H1 (cell line): ENCODE data around the gene LMX1B. TPM values are rescaled to one million over a fixed set of nuclear protein-coding genes. Genes with fewer than 3 reads are reported as not detected.

Experiments used
- CTCF ChIA-PET: fragments of 300-600 bp; sonication (Branson Sonifier 250); formaldehyde crosslinking; loops from one replicate; lab custom pipeline; 2021; ENCODE audit not compliant: partially characterized antibody; lab: Charles Lee
- POLR2A ChIA-PET: fragments of 300-600 bp; sonication (Branson Sonifier 250); formaldehyde crosslinking; loops from one replicate; lab custom pipeline; 2021; ENCODE audit warnings: inconsistent platforms; ENCODE audit not compliant: partially characterized antibody; lab: Charles Lee
- DNase-seq, 2 experiments: peaks; one replicate each; pipeline versions ENCODE4 v3.0.0 to v3.0.0-alpha.2; 2010 to 2022; ENCODE audit warnings: low spot score in 2 of 2, low read depth in 1 of 2, mixed read lengths in 1 of 2
- FAIRE-seq: peaks from 2 replicates; lab custom pipeline; 2011; peaks lifted over from hg19 to GRCh38; lab: Jason Lieb, UNC
- H2AFZ ChIP-seq: 2 replicates; pipeline ENCODE4 v1.8.1; 2012; ENCODE audit warnings: low read length, inconsistent platforms
- H2AK5ac ChIP-seq: 2 replicates; pipeline ENCODE4 v1.6.1; 2013; ENCODE audit warnings: low read depth, low read length
- H2BK120ac ChIP-seq: replicated peaks from 2 replicates; pipeline ENCODE3; 2013; ENCODE audit warnings: low read depth, low read length, inconsistent platforms
- H2BK12ac ChIP-seq: 2 replicates; pipeline ENCODE4 v1.6.1; 2013; ENCODE audit warnings: low read depth, low read length
- H2BK15ac ChIP-seq: 2 replicates; pipeline ENCODE4 v1.6.1; 2013; ENCODE audit warnings: low read length
- H2BK20ac ChIP-seq: 2 replicates; pipeline ENCODE4 v1.6.1; 2013; ENCODE audit warnings: low read length
- H2BK5ac ChIP-seq: 2 replicates; pipeline ENCODE4 v1.6.1; 2013; ENCODE audit warnings: low read depth, low read length
- H3K14ac ChIP-seq: 2 replicates; pipeline ENCODE4 v1.6.1; 2013; ENCODE audit warnings: inconsistent platforms; ENCODE audit not compliant: insufficient read length
- H3K18ac ChIP-seq: 2 replicates; pipeline ENCODE4 v1.6.1; 2013; ENCODE audit warnings: low read length; ENCODE audit errors: extremely low read depth
- H3K23ac ChIP-seq: 2 replicates; pipeline ENCODE4 v1.6.1; 2013; ENCODE audit warnings: inconsistent platforms; ENCODE audit not compliant: insufficient read length
- H3K23me2 ChIP-seq: 2 replicates; pipeline ENCODE4 v1.6.1; 2013; ENCODE audit warnings: low read depth, low read length
- H3K27ac ChIP-seq: 2 replicates; pipeline ENCODE4 v1.6.1; 2011; ENCODE audit warnings: low read depth, low read length, inconsistent platforms
- H3K27me3 ChIP-seq, 4 experiments: replicated peaks in 1 of 4; 1 replicate in 1 of 4; 2 replicates in 3 of 4; pipeline versions ENCODE4 v1.6.1 to v1.8.1; 2011 to 2013; ENCODE audit warnings: low read length in 3 of 4, mild to moderate bottlenecking in 3 of 4, inconsistent platforms in 2 of 4, mixed read lengths in 2 of 4, moderate library complexity in 1 of 4; ENCODE audit not compliant: control insufficient read depth in 3 of 4, insufficient read depth in 3 of 4; ENCODE audit errors: extremely low read depth in 1 of 4
- H3K36me3 ChIP-seq, 4 experiments: 2 replicates each; pipeline versions ENCODE4 v1.6.1 to v1.8.1; 2011 to 2013; ENCODE audit warnings: mild to moderate bottlenecking in 4 of 4, low read length in 3 of 4, moderate library complexity in 2 of 4, control low read depth in 1 of 4, inconsistent platforms in 1 of 4; ENCODE audit not compliant: insufficient read depth in 4 of 4, control insufficient read depth in 2 of 4
- H3K4ac ChIP-seq: replicated peaks from 2 replicates; pipeline ENCODE3; 2013; ENCODE audit warnings: low read length, low read depth, mixed read lengths, inconsistent platforms; ENCODE audit not compliant: insufficient read length
- H3K4me1 ChIP-seq, 4 experiments: replicated peaks in 1 of 4; 1 replicate in 1 of 4; 2 replicates in 3 of 4; pipeline versions ENCODE4 v1.6.1 to v1.8.1; 2011 to 2013; ENCODE audit warnings: low read length in 3 of 4, inconsistent platforms in 2 of 4, mixed read lengths in 1 of 4; ENCODE audit not compliant: insufficient read depth in 4 of 4, control insufficient read depth in 3 of 4
- H3K4me2 ChIP-seq, 2 experiments: 2 replicates each; pipeline versions ENCODE4 v1.6.1 to v1.8.1; 2011 to 2013; ENCODE audit warnings: low read depth in 2 of 2, low read length in 2 of 2, control low read depth in 1 of 2, inconsistent platforms in 1 of 2, mild to moderate bottlenecking in 1 of 2; ENCODE audit not compliant: insufficient read depth in 1 of 2
- H3K4me3 ChIP-seq, 4 experiments: fragments of 200-600, 300-600 bp in 1 of 4; sonication (generic), shearing (Covaris generic), sonication (Bioruptor Twin) in 1 of 4; 2 replicates each; pipeline versions ENCODE4 v1.5.1 to v1.8.1; 2011 to 2016; ENCODE audit warnings: low read length in 4 of 4, low read depth in 3 of 4, control low read depth in 2 of 4, inconsistent platforms in 2 of 4, mild to moderate bottlenecking in 2 of 4, mixed read lengths in 1 of 4, moderate library complexity in 1 of 4; ENCODE audit not compliant: insufficient read depth in 2 of 4; ENCODE audit errors: extremely low read depth in 1 of 4
- H3K56ac ChIP-seq: replicated peaks from 2 replicates; pipeline ENCODE3; 2013; ENCODE audit warnings: low read depth, mild to moderate bottlenecking, mixed read lengths, low read length, inconsistent platforms; ENCODE audit not compliant: insufficient read length
- H3K79me1 ChIP-seq: 2 replicates; pipeline ENCODE4 v1.6.1; 2013; ENCODE audit warnings: low read depth, low read length, control low read depth
- H3K79me2 ChIP-seq, 2 experiments: 2 replicates each; pipeline versions ENCODE4 v1.6.1 to v1.8.1; 2012 to 2013; ENCODE audit warnings: low read length in 2 of 2, mild to moderate bottlenecking in 2 of 2, inconsistent platforms in 1 of 2; ENCODE audit not compliant: insufficient read depth in 2 of 2, control insufficient read depth in 1 of 2
- H3K9ac ChIP-seq, 4 experiments: replicated peaks in 1 of 4; 1 replicate in 1 of 4; 2 replicates in 3 of 4; pipeline versions ENCODE4 v1.6.1 to v1.8.1; 2011 to 2013; ENCODE audit warnings: low read depth in 3 of 4, low read length in 3 of 4, control low read depth in 2 of 4, mild to moderate bottlenecking in 2 of 4, moderate library complexity in 2 of 4, inconsistent platforms in 1 of 4; ENCODE audit errors: extremely low read depth in 1 of 4
- H3K9me3 ChIP-seq, 2 experiments: 2 replicates each; pipeline versions ENCODE4 v1.6.1 to v1.8.1; 2012 to 2013; ENCODE audit warnings: mild to moderate bottlenecking in 2 of 2, moderate library complexity in 2 of 2, control low read depth in 1 of 2, inconsistent platforms in 1 of 2, low read depth in 1 of 2, low read length in 1 of 2, mixed read lengths in 1 of 2; ENCODE audit not compliant: insufficient read depth in 2 of 2
- H4K20me1 ChIP-seq, 2 experiments: replicated peaks in 1 of 2; 2 replicates each; pipeline versions ENCODE3 to v1.8.1; 2011 to 2013; ENCODE audit warnings: inconsistent platforms in 2 of 2, low read length in 2 of 2, mild to moderate bottlenecking in 1 of 2; ENCODE audit not compliant: insufficient read depth in 2 of 2, control insufficient read depth in 1 of 2
- H4K5ac ChIP-seq: 2 replicates; pipeline ENCODE4 v1.6.1; 2013; ENCODE audit warnings: low read length, low read depth, mixed read lengths, inconsistent platforms; ENCODE audit not compliant: insufficient read length
- H4K8ac ChIP-seq: 2 replicates; pipeline ENCODE4 v1.8.0; 2013; ENCODE audit warnings: mild to moderate bottlenecking, moderate library complexity, low read length, inconsistent platforms; ENCODE audit not compliant: insufficient read depth; ENCODE audit errors: extremely low read depth
- H4K91ac ChIP-seq: replicated peaks from 2 replicates; pipeline ENCODE3; 2013; ENCODE audit warnings: low read length, mixed read lengths, inconsistent platforms; ENCODE audit not compliant: insufficient read length
- ASH2L ChIP-seq: fragments of 200-600, 300-600 bp; sonication (generic); IDR thresholded peaks from one replicate; pipeline ENCODE4 v1.7.1; 2017; ENCODE audit warnings: low read length
- CHD2 ChIP-seq: IDR thresholded peaks from 2 replicates; pipeline ENCODE4 v1.6.1; 2012; ENCODE audit warnings: low read length, improper control_type of control experiment
- HDAC2 ChIP-seq, 2 experiments: fragments of 300-600 bp in 1 of 2; sonication (generic) in 1 of 2; IDR thresholded peaks; 2 replicates each; pipeline ENCODE4 v1.6.1; 2011 to 2012; ENCODE audit warnings: low read depth in 2 of 2, low read length in 2 of 2, mild to moderate bottlenecking in 2 of 2, moderate library complexity in 2 of 2, borderline replicate concordance in 1 of 2, inconsistent platforms in 1 of 2
- KDM4A ChIP-seq: IDR thresholded peaks from one replicate; pipeline ENCODE4 v1.7.1; 2012; ENCODE audit warnings: low read depth, mild to moderate bottlenecking, moderate library complexity, low read length, inconsistent platforms; ENCODE audit not compliant: severe bottlenecking
- MAFK ChIP-seq: IDR thresholded peaks from 2 replicates; pipeline ENCODE4 v1.6.1; 2012; ENCODE audit warnings: low read depth, mild to moderate bottlenecking, improper control_type of control experiment, low read length
- PHF8 ChIP-seq: fragments of 200-600 bp; sonication (generic); conservative IDR thresholded peaks from 2 replicates; pipeline ENCODE4 v1.7.1; 2012; ENCODE audit warnings: low read depth, mild to moderate bottlenecking, inconsistent platforms, low read length, moderate library complexity
- POU5F1 ChIP-seq: IDR thresholded peaks from 2 replicates; pipeline ENCODE4 v1.6.1; 2011; ENCODE audit warnings: low read depth, mild to moderate bottlenecking, low read length, moderate library complexity
- RXRA ChIP-seq: IDR thresholded peaks from 2 replicates; pipeline ENCODE4 v1.6.1; 2011; ENCODE audit warnings: low read depth, mild to moderate bottlenecking, low read length, moderate library complexity; ENCODE audit not compliant: insufficient read depth
- SP1 ChIP-seq: IDR thresholded peaks from 2 replicates; pipeline ENCODE4 v1.6.1; 2011; ENCODE audit warnings: low read depth, low read length
- SP4 ChIP-seq: IDR thresholded peaks from 2 replicates; pipeline ENCODE4 v1.6.1; 2012; ENCODE audit warnings: low read length, inconsistent platforms
- SUZ12 ChIP-seq: fragments of 200-600 bp; sonication (generic); IDR thresholded peaks from 2 replicates; pipeline ENCODE4 v1.6.1; 2012; ENCODE audit warnings: mild to moderate bottlenecking, inconsistent platforms, low read length, moderate library complexity, mixed read lengths
- TBP ChIP-seq: IDR thresholded peaks from 2 replicates; pipeline ENCODE4 v1.6.1; 2011; ENCODE audit warnings: low read depth, low read length, improper control_type of control experiment
- TCF12 ChIP-seq: IDR thresholded peaks from 2 replicates; pipeline ENCODE4 v1.6.1; 2011; ENCODE audit warnings: low read depth, mild to moderate bottlenecking, low read length
- WGBS, 2 experiments: shearing (Covaris generic) in 1 of 2; methylation state at CpG; one replicate each; pipeline versions ENCODE4 v1.1.6 to v1.1.7; 2013 to 2015; ENCODE audit warnings: low lambda C conversion rate in 2 of 2, mixed read lengths in 2 of 2, inconsistent platforms in 1 of 2, low coverage in 1 of 2, missing lambda C conversion rate in 1 of 2; ENCODE audit not compliant: insufficient replicate concordance in 2 of 2, insufficient coverage in 1 of 2, insufficient read length in 1 of 2; ENCODE audit errors: extremely low coverage in 1 of 2, missing lambda C conversion rate in 1 of 2; 5-methylcytosine and 5-hydroxymethylcytosine counted together
- polyA plus RNA-seq, 7 experiments: library from polyadenylated mRNA; depleted of rRNA in 3 of 7; stranded (reverse) in 5 of 7; unstranded in 2 of 7; fragments of >200 nt in 5 of 7; fragments of 200-250 nt in 2 of 7; gene quantifications; 1 replicate in 5 of 7; 2 replicates in 1 of 7; 4 replicates in 1 of 7; pipeline versions ENCODE4 v1.2.1 to v1.2.3, GENCODE V29; 2011 to 2013; ENCODE audit warnings: missing spikeins in 2 of 7, mixed read lengths in 2 of 7
- total RNA-seq: library from RNA; stranded (reverse); fragmentation: NEBNext Ultra II Directional; extraction: Animal tissue kit (Norgen Biotek cat#: 25700); gene quantifications from 2 replicates; pipeline ENCODE4 v1.2.1, GENCODE V29; 2021

The LMX1B gene
- total and polyA plus RNA-seq, 2 of the 8 experiments (the other 6 are each of a cell fraction or from before 2014, with no cell fraction given), result 0.09 to 0.37 TPM

GRCh38 chr9:126676685-126677143 is 63.0 kb downstream of the LMX1B start:
- Histone ChIP-seq H2AFZ (no peak overlapping the region), H2BK15ac (0 out of 2 replicates have a peak overlapping the region, but pooled peaks have one; percentile 2), H2BK12ac (peak overlapping the region; percentile 100), H2BK5ac (peak overlapping the region; percentile 99; the same call in 1 of the 2 replicates), H4K5ac (peak overlapping the region; percentile 75), H3K56ac (no peak overlapping the region), H2BK120ac (peak overlapping the region; percentile 45), H3K14ac (no peak overlapping the region), H2AK5ac (no peak overlapping the region), H3K27me3 (peaks cover 0 to 46% (median 30%) of the 10 kb centered on the region in 4 experiments; a peak in 6 of 7 replicates), H3K4me3 (peak overlapping the region in 3 of 4 experiments; percentile 1 to 51 (median 26); a peak in 3 of 8 replicates), H3K4ac (peak overlapping the region; percentile 34), H3K23ac (no peak overlapping the region), H3K9ac (no peak overlapping the region; a peak in 1 of 7 replicates), H3K27ac (no peak overlapping the region), H3K79me2 (no peaks in the 10 kb centered on the region), H4K91ac (peak overlapping the region; percentile 87), H3K4me1 (peaks cover 19 to 60% (median 46%) of the 10 kb centered on the region in 4 experiments), H3K4me2 (peak overlapping the region; percentile 58 to 70), H3K9me3 (no peaks in the 10 kb centered on the region), H3K23me2 (peaks cover 15% of the 10 kb centered on the region), H2BK20ac (peak overlapping the region; percentile 96), H3K79me1 (no peaks in the 10 kb centered on the region), H4K20me1 (no peaks in the 10 kb centered on the region), H3K36me3 (no peaks in the 10 kb centered on the region), H4K8ac (no peak overlapping the region; the same call in 1 of the 2 replicates), H3K18ac (peak overlapping the region; percentile 99)
- 2% methylated on average over 24 of the region's 24 CpGs; no CpG with 5 or more reads in 1 of the 2 experiments for WGBS, 2 experiments
- FAIRE-seq, result peak; percentile 95
- peak; percentile 82 to 93 for DNase-seq
- ChIA-PET POLR2A (interaction anchor here (0.6 to 4.6 kb wide), 8 partner anchors 10 to 82 kb away, joined by 3 to 26 read pairs (median 8); no protein-coding TSS in a partner anchor), CTCF (interaction anchor here (1.0 to 23.0 kb wide), 10 partner anchors 9 to 178 kb away, joined by 3 to 323 read pairs (median 22); no protein-coding TSS in a partner anchor)
- TF ChIP-seq MAFK, result 0 out of 2 replicates have a peak, but pooled peaks have one; percentile 8
- TF ChIP-seq TCF12, result peak; percentile 91
- TF ChIP-seq ASH2L, result no peak
- TF ChIP-seq SP4, result no peak
- TF ChIP-seq CHD2, result peak; percentile 56; the same call in 1 of the 2 replicates
- peak; percentile 94 for TF ChIP-seq SP1
- TF ChIP-seq HDAC2 (IDR thresholded peaks at IDR 0.05; ENCODE audit: borderline replicate concordance in 1 of 2, low read depth in 2 of 2, low read length in 2 of 2), result peak; percentile 43 to 92; a peak in 2 of 4 replicates
- peak; percentile 41 for TF ChIP-seq KDM4A
- TF ChIP-seq SUZ12, result 0 out of 2 replicates have a peak, but pooled peaks have one; percentile 5
- peak; percentile 46; the same call in 1 of the 2 replicates for TF ChIP-seq TBP
- 0 out of 2 replicates have a peak, but pooled peaks have one; percentile 8 for TF ChIP-seq RXRA
- TF ChIP-seq POU5F1, result peak; percentile 99
- TF ChIP-seq PHF8, result no peak
